ENCODE results near the gene ARID3B.
"Not testable (repeated sequence)": the region's sequence is repeated elsewhere in the genome, so short reads cannot be mapped to it uniquely, and the experiment has no call there.

ARID3B gene

GRCh38 chr15:74539521-74539920 is 1.5 kb upstream of the ARID3B start:
- DNase-seq, result not testable (repeated sequence)

- DNase-seq, result no peak
Observed at GRCh38 chr15:74540161-74540760, 759 bp upstream of the ARID3B start.

- peak; percentile 2 for DNase-seq
Observed at GRCh38 chr15:74541494-74542165, 610 bp downstream of the ARID3B start.

- DNase-seq, result no peak
Observed at GRCh38 chr15:74542166-74543042, 1.4 kb downstream of the ARID3B start.

- DNase-seq, result no peak
Observed at GRCh38 chr15:74543043-74543422, 2.0 kb downstream of the ARID3B start.

- no peak for DNase-seq
Observed at GRCh38 chr15:74543583-74543982, 2.6 kb downstream of the ARID3B start.

- DNase-seq, result no peak
Observed at GRCh38 chr15:74545086-74545485, 4.1 kb downstream of the ARID3B start.

- peak; percentile 95 for DNase-seq
Observed at GRCh38 chr15:74545776-74546656, 5.0 kb downstream of the ARID3B start.

GRCh38 chr15:74547616-74548015 is 6.6 kb downstream of the ARID3B start:
- no peak for DNase-seq

- DNase-seq, result no peak
Observed at GRCh38 chr15:74548241-74548640, 7.2 kb downstream of the ARID3B start.

- no peak for DNase-seq
Observed at GRCh38 chr15:74549816-74550215, 8.8 kb downstream of the ARID3B start.

- no peak for DNase-seq
Observed at GRCh38 chr15:74551714-74552113, 10.7 kb downstream of the ARID3B start.

- DNase-seq, result no peak
Observed at GRCh38 chr15:74552773-74553441, 11.9 kb downstream of the ARID3B start.

- DNase-seq, result no peak
Observed at GRCh38 chr15:74555192-74555591, 14.2 kb downstream of the ARID3B start.

GRCh38 chr15:74558706-74559105 is 17.7 kb downstream of the ARID3B start:
- no peak for DNase-seq

- DNase-seq, result no peak
Observed at GRCh38 chr15:74563442-74563841, 22.4 kb downstream of the ARID3B start.

- no peak for DNase-seq
Observed at GRCh38 chr15:74564182-74564581, 23.2 kb downstream of the ARID3B start.

GRCh38 chr15:74565381-74566085 is 24.5 kb downstream of the ARID3B start:
- no peak for DNase-seq

GRCh38 chr15:74568594-74568993 is 27.6 kb downstream of the ARID3B start:
- no peak for DNase-seq

- no peak for DNase-seq
Observed at GRCh38 chr15:74569731-74570070, 28.7 kb downstream of the ARID3B start.

- no peak for DNase-seq
Observed at GRCh38 chr15:74571191-74571590, 30.2 kb downstream of the ARID3B start.

GRCh38 chr15:74573987-74574386 is 33.0 kb downstream of the ARID3B start:
- DNase-seq, result no peak
